HCT116 (cell line): ENCODE measurements around the gene EIF2B2.

Source experiments
- ATF3 ChIP-seq: IDR thresholded peaks from 2 replicates; pipeline ENCODE4 v1.6.1; 2012
- CTCF ChIP-seq, 3 experiments: fragments of 200-600 bp in 1 of 3; sonication (generic) in 1 of 3; IDR thresholded peaks in 2 of 3; conservative IDR thresholded peaks in 1 of 3; 2 replicates each; pipeline ENCODE4 v1.5.1; 2012 to 2017; ENCODE audit warnings: low read depth in 2 of 3, low read length in 2 of 3, antibody characterized with exemption in 1 of 3, borderline replicate concordance in 1 of 3, control low read depth in 1 of 3, mild to moderate bottlenecking in 1 of 3, mixed read lengths in 1 of 3, mixed run types in 1 of 3, moderate library complexity in 1 of 3; ENCODE audit not compliant: insufficient read depth in 1 of 3
- EZH2 ChIP-seq: fragments of 200-600 bp; sonication (generic); IDR thresholded peaks from 2 replicates; pipeline ENCODE4 v1.6.1; 2017; ENCODE audit warnings: antibody characterized with exemption, mixed run types
- JUND ChIP-seq: IDR thresholded peaks from 2 replicates; pipeline ENCODE4 v1.6.1; 2012
- MAX ChIP-seq: IDR thresholded peaks from 2 replicates; pipeline ENCODE4 v1.6.1; 2012
- POLR2A ChIP-seq: IDR thresholded peaks from 2 replicates; pipeline ENCODE4 v1.7.0; 2011; ENCODE audit warnings: borderline replicate concordance; ENCODE audit not compliant: insufficient read depth, insufficient read length; ENCODE audit errors: extremely low read depth
- TCF7L2 ChIP-seq: IDR thresholded peaks from 2 replicates; pipeline ENCODE4 v1.7.0; 2011; ENCODE audit warnings: borderline replicate concordance, inconsistent platforms; ENCODE audit not compliant: insufficient read depth, insufficient read length; ENCODE audit errors: extremely low read depth

- TF ChIP-seq TCF7L2 = no peak
- TF ChIP-seq POLR2A = no peak
- no peak for TF ChIP-seq CTCF (IDR thresholded peaks at IDR 0.05 in 2 of 3, conservative IDR thresholded peaks at IDR 0.05 in 1 of 3; ENCODE audit: borderline replicate concordance in 1 of 3, insufficient read depth in 1 of 3, low read depth in 2 of 3, low read length in 2 of 3)
- no peak for TF ChIP-seq JUND
- no peak for TF ChIP-seq EZH2
- TF ChIP-seq ATF3 = no peak
- TF ChIP-seq MAX = no peak
Measured at GRCh38 chr14:75032939-75033338, 30.2 kb downstream of the EIF2B2 start.
